IMR-90 (cell line): ENCODE measurements around the gene VDAC2. TPM values are rescaled to one million over a fixed set of nuclear protein-coding genes. Genes with fewer than 3 reads are reported as not detected.
A peak's percentile ranks its signal among the peaks of the same experiment; 100 is the strongest.

Source experiments
- ATAC-seq: fragments of 200-7000 bp; cut with Tn5 transposase; 2 replicates; pipeline ENCODE4 v1.9.1; 2020; ENCODE audit warnings: low read depth, mild to moderate bottlenecking, moderate library complexity
- BruUV-seq: library from RNA; stranded (reverse); fragments of 400-500 nt; replicated peaks from 2 replicates; lab custom pipeline; 2021; lab: Mats Ljungman, UMichigan
- CTCF ChIA-PET: fragments of 300-600 bp; formaldehyde crosslinking; extraction: SDS; loops from one replicate; lab custom pipeline; 2021; ENCODE audit warnings: antibody characterized with exemption; lab: Yijun Ruan, JAX
- POLR2A ChIA-PET: fragments of 300-600 bp; sonication (Branson Sonifier 250); formaldehyde crosslinking; loops from one replicate; lab custom pipeline; 2022; ENCODE audit warnings: antibody characterized with exemption; ENCODE audit not compliant: unreplicated experiment; lab: Charles Lee
- DNase-seq: peaks from one replicate; pipeline ENCODE4 v3.0.0; 2013
- H2AFZ ChIP-seq: replicated peaks from 2 replicates; pipeline ENCODE3; 2013; ENCODE audit warnings: low read length, mild to moderate bottlenecking; ENCODE audit not compliant: poor library complexity
- H2AK5ac ChIP-seq: 2 replicates; pipeline ENCODE4 v1.6.1; 2013; ENCODE audit warnings: low read depth, low read length, inconsistent platforms
- H2AK9ac ChIP-seq: replicated peaks from 2 replicates; pipeline ENCODE3; 2013; ENCODE audit warnings: mild to moderate bottlenecking, low read depth, low read length, moderate library complexity; ENCODE audit not compliant: poor library complexity
- H2BK120ac ChIP-seq: 2 replicates; pipeline ENCODE4 v1.6.1; 2013; ENCODE audit warnings: low read depth, low read length, inconsistent platforms
- H2BK15ac ChIP-seq: 3 replicates; pipeline ENCODE4 v1.6.1; 2013; ENCODE audit warnings: low read depth, low read length, inconsistent platforms
- H2BK20ac ChIP-seq: 2 replicates; pipeline ENCODE4 v1.6.1; 2013; ENCODE audit warnings: low read depth, mild to moderate bottlenecking, inconsistent platforms, low read length, moderate library complexity
- H2BK5ac ChIP-seq: 2 replicates; pipeline ENCODE4 v1.6.1; 2013; ENCODE audit warnings: mild to moderate bottlenecking, low read depth, low read length, inconsistent platforms; ENCODE audit not compliant: poor library complexity, severe bottlenecking
- H3K14ac ChIP-seq: replicated peaks from 2 replicates; pipeline ENCODE4 v1.6.1; 2013; ENCODE audit warnings: low read depth, low read length, inconsistent platforms
- H3K18ac ChIP-seq: 2 replicates; pipeline ENCODE4 v1.6.1; 2013; ENCODE audit warnings: low read depth, low read length, control low read depth
- H3K23ac ChIP-seq: 2 replicates; pipeline ENCODE4 v1.6.1; 2013; ENCODE audit warnings: low read depth, low read length, inconsistent platforms
- H3K27ac ChIP-seq: 2 replicates; pipeline ENCODE4 v1.5.1; 2013; ENCODE audit warnings: mild to moderate bottlenecking, control low read depth, low read length; ENCODE audit not compliant: insufficient read depth
- H3K27me3 ChIP-seq: 2 replicates; pipeline ENCODE4 v1.6.1; 2013; ENCODE audit warnings: low read length; ENCODE audit not compliant: control insufficient read depth, insufficient read depth
- H3K36me3 ChIP-seq: 2 replicates; pipeline ENCODE4 v1.6.1; 2013; ENCODE audit warnings: low read length, mixed read lengths; ENCODE audit not compliant: control insufficient read depth, insufficient read depth
- H3K4ac ChIP-seq: 2 replicates; pipeline ENCODE4 v1.6.1; 2013; ENCODE audit warnings: low read depth, low read length, inconsistent platforms
- H3K4me1 ChIP-seq: 2 replicates; pipeline ENCODE4 v1.6.1; 2013; ENCODE audit warnings: low read length, mixed read lengths; ENCODE audit not compliant: control insufficient read depth, insufficient read depth
- H3K4me2 ChIP-seq: 2 replicates; pipeline ENCODE4 v1.6.1; 2013; ENCODE audit warnings: low read depth, mild to moderate bottlenecking, control low read depth, low read length, moderate library complexity
- H3K4me3 ChIP-seq: 2 replicates; pipeline ENCODE4 v1.5.1; 2013; ENCODE audit warnings: low read depth, mild to moderate bottlenecking, control low read depth, low read length, moderate library complexity; ENCODE audit not compliant: insufficient read depth
- H3K56ac ChIP-seq: 2 replicates; pipeline ENCODE4 v1.6.1; 2013; ENCODE audit warnings: low read length, inconsistent platforms; ENCODE audit not compliant: insufficient read depth; ENCODE audit errors: extremely low read depth
- H3K79me1 ChIP-seq, 2 experiments: 2 replicates each; pipeline ENCODE4 v1.6.1; 2013; ENCODE audit warnings: low read length in 2 of 2, inconsistent platforms in 1 of 2, low read depth in 1 of 2
- H3K9ac ChIP-seq: 2 replicates; pipeline ENCODE4 v1.6.1; 2013; ENCODE audit warnings: low read depth, low read length, control low read depth
- H3K9me1 ChIP-seq: 2 replicates; pipeline ENCODE4 v1.6.1; 2013; ENCODE audit warnings: low read length, inconsistent platforms; ENCODE audit not compliant: insufficient read depth
- H3K9me3 ChIP-seq: 2 replicates; pipeline ENCODE4 v1.6.1; 2013; ENCODE audit warnings: low read length; ENCODE audit not compliant: control insufficient read depth, insufficient read depth
- H4K20me1 ChIP-seq: 2 replicates; pipeline ENCODE4 v1.6.1; 2013; ENCODE audit warnings: low read length, inconsistent platforms; ENCODE audit not compliant: insufficient read depth
- H4K5ac ChIP-seq: 2 replicates; pipeline ENCODE4 v1.6.1; 2013; ENCODE audit warnings: mild to moderate bottlenecking, low read depth, low read length, control low read depth
- H4K8ac ChIP-seq, 2 experiments: 2 replicates each; pipeline ENCODE4 v1.6.1; 2013; ENCODE audit warnings: low read depth in 2 of 2, low read length in 2 of 2, control low read depth in 1 of 2, inconsistent platforms in 1 of 2
- H4K91ac ChIP-seq: 2 replicates; pipeline ENCODE4 v1.6.1; 2013; ENCODE audit warnings: low read depth, low read length, inconsistent platforms; ENCODE audit not compliant: insufficient read depth
- BHLHE40 ChIP-seq: fragments of 150-350 bp; IDR thresholded peaks from 2 replicates; pipeline ENCODE4 v1.6.1; 2016; ENCODE audit warnings: mild to moderate bottlenecking, low read depth, low read length
- CEBPB ChIP-seq: IDR thresholded peaks from 2 replicates; pipeline ENCODE4 v1.6.1; 2012; ENCODE audit warnings: low read depth, low read length, improper control_type of control experiment
- CHD1 ChIP-seq: IDR thresholded peaks from 2 replicates; pipeline ENCODE4 v1.6.1; 2012; ENCODE audit warnings: low read depth, low read length, improper control_type of control experiment
- ELK1 ChIP-seq: fragments of 150-350 bp; IDR thresholded peaks from 2 replicates; pipeline ENCODE4 v1.6.1; 2016; ENCODE audit warnings: low read depth, mild to moderate bottlenecking, low read length, moderate library complexity, borderline replicate concordance
- MAFK ChIP-seq: IDR thresholded peaks from 2 replicates; pipeline ENCODE4 v1.6.1; 2012; ENCODE audit warnings: low read depth, low read length, improper control_type of control experiment
- MXI1 ChIP-seq: IDR thresholded peaks from 2 replicates; pipeline ENCODE4 v1.6.1; 2012; ENCODE audit warnings: low read depth, mild to moderate bottlenecking, low read length, moderate library complexity, borderline replicate concordance
- NFE2L2 ChIP-seq: fragments of 150-350 bp; IDR thresholded peaks from 2 replicates; pipeline ENCODE4 v1.6.1; 2016; ENCODE audit warnings: low read depth, mild to moderate bottlenecking, low read length
- RFX5 ChIP-seq: IDR thresholded peaks from 2 replicates; pipeline ENCODE4 v1.8.0; 2012; ENCODE audit warnings: low read depth, mild to moderate bottlenecking, low read length, moderate library complexity
- SMC3 ChIP-seq: fragments of 150-350 bp; IDR thresholded peaks from 2 replicates; pipeline ENCODE4 v1.6.1; 2016; ENCODE audit warnings: low read depth, mild to moderate bottlenecking, antibody characterized with exemption, low read length, moderate library complexity
- WGBS, 2 experiments: methylation state at CpG; one replicate each; pipeline versions ENCODE4 v1.1.5 to v1.1.7; 2013; ENCODE audit warnings: missing lambda C conversion rate in 2 of 2; ENCODE audit not compliant: insufficient read length in 1 of 2; ENCODE audit errors: extremely low coverage in 2 of 2; 5-methylcytosine and 5-hydroxymethylcytosine counted together
- dilution Hi-C: fragments of 300-500 bp; cut with HindIII; formaldehyde crosslinking; loops from one replicate; pipeline ENCODE4 v1.14.3; 2018; ENCODE audit warnings: low sequenced_read_pairs; ENCODE audit not compliant: unreplicated experiment
- in situ Hi-C: fragments of 300-500 bp; cut with MboI; formaldehyde crosslinking; loops from 3 replicates; pipeline ENCODE4 v1.14.3; 2019; ENCODE audit warnings: low sequenced_read_pairs, inconsistent platforms, mixed read lengths
- intact Hi-C: fragments of 100-400 bp; cut with micrococcal nuclease; formaldehyde crosslinking; loops from 2 replicates; pipeline ENCODE4 v1.10.0; 2022
- polyA plus RNA-seq, 3 experiments: library from polyadenylated mRNA; depleted of rRNA; stranded (reverse); fragments of >200 nt; gene quantifications; 2 replicates each; pipeline ENCODE4 v1.2.3, GENCODE V29; 2012; ENCODE audit warnings: low replicate concordance in 1 of 3
- total RNA-seq: library from RNA; depleted of rRNA; stranded (reverse); fragments of >200 nt; gene quantifications from 2 replicates; pipeline ENCODE4 v1.2.3, GENCODE V29; 2012

The VDAC2 gene
- total and polyA plus RNA-seq, 2 of the 4 experiments (the other 2 are of a cell fraction), result 122 to 139 TPM

GRCh38 chr10:75236178-75236825 is 25.7 kb downstream of the VDAC2 start:
- H4K8ac ChIP-seq, result peak overlapping the region in 1 of 2 experiments; percentile 46; a peak in 1 of 4 replicates
- H3K9ac ChIP-seq, result 0 out of 2 replicates have a peak overlapping the region, but pooled peaks have one; percentile 6
- peaks cover 15% of the 10 kb centered on the region for H3K36me3 ChIP-seq
- no peak overlapping the region for H2BK5ac ChIP-seq
- intact Hi-C loops (loop anchor here (2.0 to 10.0 kb wide), 7 partner anchors 66 to 1092 kb away; partner anchors contain the start of gene KAT6B), in situ Hi-C loops (loop anchor here (10.0 kb wide), 2 partner anchors 212 to 992 kb away; no protein-coding TSS in a partner anchor), dilution Hi-C loops (no loop called here)
- H3K14ac ChIP-seq, result no peak overlapping the region
- H4K5ac ChIP-seq, result no peak overlapping the region
- peaks cover 4% of the 10 kb centered on the region; the same call in 1 of the 2 replicates for H3K9me1 ChIP-seq
- H2BK20ac ChIP-seq, result no peak overlapping the region
- 0 out of 2 replicates have a peak overlapping the region, but pooled peaks have one; percentile 57 for H2AK5ac ChIP-seq
- H3K79me1 ChIP-seq, result peaks cover 4 to 18% of the 10 kb centered on the region in 2 experiments; a peak in 3 of 4 replicates
- no peak overlapping the region; the same call in 1 of the 2 replicates for H3K23ac ChIP-seq
- H4K91ac ChIP-seq, result no peak overlapping the region
- H3K27me3 ChIP-seq, result no peaks in the 10 kb centered on the region
- no peak for TF ChIP-seq SMC3
- no peak for TF ChIP-seq MAFK
- no peak for TF ChIP-seq NFE2L2
- no peak for TF ChIP-seq BHLHE40
- TF ChIP-seq CEBPB, result no peak
- TF ChIP-seq RFX5, result no peak
- no peak for TF ChIP-seq ELK1
- no peak for TF ChIP-seq MXI1
- no peak for TF ChIP-seq CHD1
- peaks cover 10% of the 10 kb centered on the region for H3K4me1 ChIP-seq
- no peak overlapping the region for H3K27ac ChIP-seq
- no peak overlapping the region for H3K4me2 ChIP-seq
- H4K20me1 ChIP-seq, result peaks cover 13% of the 10 kb centered on the region
- peak overlapping the region; percentile 57 for H2BK120ac ChIP-seq
- H2AK9ac ChIP-seq, result no peak overlapping the region
- no peak overlapping the region for H3K18ac ChIP-seq
- DNase-seq, result no peak
- 0 out of 3 replicates have a peak overlapping the region, but pooled peaks have one; percentile 21 for H2BK15ac ChIP-seq
- no TSS peak for BruUV-seq
- H3K9me3 ChIP-seq, result no peaks in the 10 kb centered on the region
- H3K56ac ChIP-seq, result no peak overlapping the region
- H3K4ac ChIP-seq, result peak overlapping the region; percentile 9; the same call in 1 of the 2 replicates
- no peak for ATAC-seq
- peak overlapping the region; percentile 65 for H2AFZ ChIP-seq
- H3K4me3 ChIP-seq, result no peak overlapping the region
- ChIA-PET POLR2A (no interaction called here), CTCF (interaction anchor here (0.5 to 1.6 kb wide), 6 partner anchors 13 to 211 kb away, joined by 3 to 6 read pairs (median 4); no protein-coding TSS in a partner anchor)
- WGBS, 2 experiments, result 0% methylated on average over 1 of the region's 12 CpGs; no CpG with 5 or more reads in 1 of the 2 experiments
